Activated CD8-positive, alpha-beta memory T cell treated with anti-CD3 and anti-CD28 coated beads for 36 hours (primary cell): ENCODE results near the gene MB. TPM values are rescaled to one million over a fixed set of nuclear protein-coding genes. Genes with fewer than 3 reads are reported as not detected.

Experiments used
- CTCF ChIA-PET: fragments of 350-600 bp; sonication (Branson Sonifier 250); formaldehyde crosslinking; loops from one replicate; lab custom pipeline; 2021; ENCODE audit warnings: antibody characterized with exemption; lab: Charles Lee
- POLR2A ChIA-PET: fragments of 350-600 bp; sonication (Branson Sonifier 250); formaldehyde crosslinking; loops from one replicate; lab custom pipeline; 2021; ENCODE audit warnings: antibody characterized with exemption; lab: Charles Lee
- total RNA-seq, 2 experiments: library from RNA; stranded (reverse); gene quantifications; one replicate each; pipeline ENCODE4 v1.2.3, GENCODE V29; 2021

Gene MB
- total RNA-seq, 2 experiments from 2014 or later = 1.5 to 1.8 TPM

GRCh38 chr22:35589071-35589755 lies 27.9 kb downstream of the MB start:
- CTCF ChIA-PET = no interaction called here
- POLR2A ChIA-PET = no interaction called here

DNA sequence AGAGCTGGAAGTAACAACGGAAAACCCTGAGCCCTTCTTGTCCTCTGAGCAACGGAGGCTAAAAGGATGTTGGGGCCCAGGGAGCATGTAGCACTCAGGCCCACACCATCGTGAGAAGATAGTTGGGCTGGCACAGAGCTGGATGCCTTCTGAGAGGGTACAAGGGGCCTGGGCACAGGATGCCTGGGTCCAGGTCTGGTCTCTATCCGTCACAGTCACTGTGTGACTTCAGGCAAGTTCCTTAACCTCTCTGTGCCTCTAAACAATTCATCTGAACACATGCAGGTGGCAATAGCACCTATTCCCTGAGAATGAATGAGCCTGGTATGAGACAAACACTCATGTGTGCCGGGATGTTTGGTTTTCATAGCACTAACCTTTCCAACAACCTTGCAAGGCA lies 29.2 kb downstream of the MB start:
- CTCF ChIA-PET = no interaction called here
- POLR2A ChIA-PET = no interaction called here

DNA sequence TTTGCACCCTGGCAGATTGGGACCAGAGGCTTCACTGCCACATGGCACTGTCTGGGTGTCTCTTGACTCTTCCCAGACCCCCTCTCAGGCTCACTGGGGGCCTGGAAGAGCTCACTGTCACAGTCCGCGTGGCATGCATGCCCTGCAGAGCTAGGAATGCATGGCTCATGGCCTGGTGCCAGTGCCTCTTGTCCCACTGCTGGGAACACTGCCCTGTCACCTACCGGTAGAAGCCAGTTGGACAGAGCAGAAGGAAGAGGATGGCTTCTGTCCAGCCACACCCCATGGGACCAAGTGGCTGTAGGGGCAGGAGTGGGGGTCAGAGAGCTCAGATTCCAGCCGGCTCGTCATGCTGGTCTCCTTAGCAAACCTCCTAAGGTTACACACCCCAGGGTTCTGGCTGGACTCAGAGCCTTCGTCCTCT lies 29.7 kb downstream of the MB start:
- ChIA-PET CTCF (no interaction called here), POLR2A (no interaction called here)

DNA sequence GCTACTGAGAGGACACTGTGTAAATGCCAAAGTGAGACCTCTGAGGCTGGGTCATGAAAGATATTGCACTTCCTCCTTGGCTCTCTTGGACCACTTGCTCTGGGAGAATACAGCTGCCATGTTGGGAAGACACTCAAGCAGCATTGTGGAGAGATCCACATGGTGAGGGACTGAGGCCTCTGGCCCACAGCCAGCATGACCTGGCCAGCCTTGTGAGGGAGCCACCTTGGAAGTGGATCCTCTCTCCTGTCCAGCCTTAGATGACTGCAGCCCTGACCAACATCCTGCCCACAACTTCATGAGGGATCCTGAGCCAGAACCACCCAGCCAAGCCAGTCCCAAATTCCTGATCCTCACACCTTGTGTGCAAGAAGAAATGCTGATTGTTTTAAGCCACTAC lies 30.4 kb downstream of the MB start:
- CTCF ChIA-PET = no interaction called here
- POLR2A ChIA-PET = no interaction called here

DNA sequence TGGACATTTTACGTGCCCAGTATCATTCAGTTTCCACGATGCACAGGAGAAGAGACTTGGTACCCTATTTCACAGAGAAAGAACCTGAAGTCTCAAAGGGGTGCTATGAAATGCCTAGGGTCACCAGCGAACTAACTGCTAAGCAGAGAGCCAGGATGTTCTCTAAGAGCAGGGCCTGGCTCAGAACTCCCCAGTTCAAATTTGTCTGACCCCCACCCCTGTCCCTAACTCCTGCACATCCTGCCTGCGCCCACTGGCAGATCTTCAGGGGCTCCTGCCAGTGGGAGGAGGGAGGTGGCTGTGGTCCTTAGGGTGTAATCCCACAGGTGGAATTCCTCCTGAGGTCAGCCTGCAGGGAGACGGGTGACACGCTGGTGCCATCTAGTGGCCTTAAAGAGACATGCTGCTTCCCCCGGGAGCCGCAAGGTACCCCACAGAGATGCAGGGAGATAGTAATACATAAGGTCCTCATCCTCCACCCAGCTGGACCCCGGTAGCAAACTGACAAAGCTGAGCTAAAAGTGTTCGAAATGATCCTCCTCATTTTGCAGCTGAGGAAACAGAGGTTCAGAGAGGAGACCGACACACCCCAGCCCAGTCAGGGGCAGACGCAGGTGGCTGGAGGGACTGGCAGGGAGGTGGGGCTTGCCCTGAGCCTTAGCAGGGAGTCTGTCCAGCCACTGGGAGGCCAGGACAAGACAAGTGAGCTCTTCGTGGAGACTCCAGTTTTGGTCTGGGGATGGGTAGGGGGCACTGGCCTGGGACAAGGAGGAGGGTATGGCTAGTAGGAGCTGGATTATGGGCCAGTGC lies 34.1 kb downstream of the MB start:
- ChIA-PET CTCF (interaction anchor here (0.7 to 3.2 kb wide), 11 partner anchors 9 to 235 kb away, joined by 3 to 14 read pairs (median 4); partner anchors contain the start of gene RASD2), POLR2A (interaction anchor here (0.5 kb wide), 1 partner anchor 127 kb away, joined by 7 read pairs; no protein-coding TSS in a partner anchor)

GRCh38 chr22:35582218-35582860 lies 34.8 kb downstream of the MB start:
- POLR2A ChIA-PET = no interaction called here
- CTCF ChIA-PET = interaction anchor here (0.7 to 3.2 kb wide), 7 partner anchors 8 to 235 kb away, joined by 3 to 14 read pairs (median 3); no protein-coding TSS in a partner anchor

DNA sequence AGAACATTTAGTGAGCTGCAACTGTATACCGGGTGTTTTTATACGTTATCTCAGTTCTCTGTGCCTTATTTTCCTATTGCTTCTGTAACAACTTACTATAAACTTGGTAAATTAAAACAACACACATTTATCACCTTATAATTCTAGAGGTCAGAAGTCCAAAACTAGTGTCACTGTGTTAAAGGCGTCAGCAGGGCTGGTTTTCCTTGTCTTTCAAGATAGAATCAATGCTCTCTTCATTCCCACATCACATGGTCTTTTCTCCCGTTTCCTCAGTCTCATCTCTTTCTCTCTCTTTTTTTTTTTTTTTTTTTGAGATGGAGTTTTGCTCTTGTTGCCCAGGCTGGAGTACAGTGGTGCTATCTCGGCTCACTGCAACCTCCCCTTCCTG lies 36.1 kb downstream of the MB start:
- CTCF ChIA-PET = interaction anchor here (0.6 to 1.4 kb wide), 3 partner anchors 48 to 250 kb away, joined by 3 to 4 read pairs (median 3); no protein-coding TSS in a partner anchor

GRCh38 chr22:35580351-35581022 lies 36.6 kb downstream of the MB start:
- POLR2A ChIA-PET = no interaction called here

More for the DNA sequence above, 36.1 kb downstream of the MB start:
- POLR2A ChIA-PET = no interaction called here

GRCh38 chr22:35578836-35579575 lies 38.1 kb downstream of the MB start:
- CTCF ChIA-PET = interaction anchor here (1.2 kb wide), 1 partner anchor 228 kb away, joined by 3 read pairs; no protein-coding TSS in a partner anchor
- POLR2A ChIA-PET = no interaction called here

More at GRCh38 chr22:35580351-35581022, 36.6 kb downstream of the MB start:
- CTCF ChIA-PET = interaction anchor here (1.4 kb wide), 1 partner anchor 229 kb away, joined by 4 read pairs; no protein-coding TSS in a partner anchor

GRCh38 chr22:35577799-35578659 lies 39.1 kb downstream of the MB start:
- ChIA-PET POLR2A (no interaction called here), CTCF (interaction anchor here (1.2 kb wide), 1 partner anchor 227 kb away, joined by 3 read pairs; no protein-coding TSS in a partner anchor)

GRCh38 chr22:35576671-35577070 lies 40.5 kb downstream of the MB start:
- CTCF ChIA-PET = interaction anchor here (0.7 kb wide), 1 partner anchor 223 kb away, joined by 4 read pairs; no protein-coding TSS in a partner anchor
- POLR2A ChIA-PET = no interaction called here

- CTCF ChIA-PET = interaction anchor here (0.6 to 1.8 kb wide), 2 partner anchors 50 to 225 kb away, joined by 4 to 6 read pairs; no protein-coding TSS in a partner anchor
- POLR2A ChIA-PET = no interaction called here
These were observed 41.9 kb downstream of the MB start for GRCh38 chr22:35575116-35575748.

DNA sequence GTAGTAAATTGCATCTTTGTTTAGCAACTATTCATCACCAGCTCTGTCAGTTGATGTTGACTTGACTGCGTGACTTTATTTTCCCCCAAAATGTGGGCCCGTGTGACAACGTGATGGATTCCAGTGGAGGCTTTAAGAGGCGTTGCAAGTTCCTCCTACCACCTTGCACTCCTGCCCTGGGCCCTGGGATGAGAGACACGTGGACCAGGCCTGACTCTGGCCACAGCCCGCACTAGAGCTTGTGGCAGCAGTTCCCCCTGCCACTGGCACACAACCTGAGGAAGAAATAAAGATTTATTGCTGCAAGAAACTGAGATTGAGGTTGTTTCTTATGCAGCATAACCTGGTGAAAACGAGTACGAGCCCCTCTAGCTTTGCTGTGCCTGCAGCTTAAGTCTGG lies 44.6 kb downstream of the MB start:
- POLR2A ChIA-PET = no interaction called here
- CTCF ChIA-PET = no interaction called here

DNA sequence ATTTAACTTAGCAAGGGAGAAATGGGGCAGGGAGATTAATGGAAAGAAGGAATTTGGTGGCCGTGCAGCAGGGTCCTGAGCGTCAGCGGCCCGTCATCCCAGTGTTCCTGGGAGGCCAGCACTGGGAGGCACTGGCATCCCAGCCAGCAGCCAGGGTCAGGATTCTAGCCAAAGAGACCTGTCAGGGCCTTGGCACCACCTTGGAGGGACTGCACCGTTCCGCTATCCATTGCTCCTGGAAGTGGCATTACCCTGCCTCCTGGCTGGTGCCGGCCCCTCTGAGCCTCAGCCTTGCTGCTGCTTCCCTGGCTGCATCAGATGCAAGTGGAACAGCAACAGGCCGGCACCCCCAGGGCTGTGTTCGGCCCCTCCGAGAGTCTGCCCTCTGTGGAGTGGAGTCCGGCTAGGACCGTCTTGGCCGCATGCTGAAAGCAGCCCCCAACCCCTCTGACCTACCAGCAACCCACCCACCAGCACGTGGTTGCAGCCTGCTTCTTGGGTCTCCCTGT lies 46.4 kb downstream of the MB start:
- ChIA-PET CTCF (no interaction called here), POLR2A (no interaction called here)

DNA sequence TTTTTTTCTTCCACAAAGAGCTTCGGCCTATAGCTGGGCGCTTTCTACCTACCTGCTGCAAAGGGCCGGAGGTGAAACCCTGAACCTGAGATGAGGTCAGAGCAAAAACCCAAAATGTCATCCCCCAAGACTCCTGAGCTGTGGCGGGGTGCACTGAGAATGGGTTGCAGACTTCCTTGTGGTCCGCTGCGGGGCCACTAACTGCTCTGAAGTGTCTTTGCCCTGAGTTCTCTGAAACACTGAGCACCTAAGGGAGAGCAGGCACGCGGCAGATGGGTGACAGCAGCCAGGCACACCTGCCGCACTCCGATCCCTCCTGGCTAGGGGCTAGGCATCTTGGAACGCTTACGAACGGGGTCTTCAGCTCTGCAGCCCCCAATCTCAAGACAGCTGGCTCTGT lies 47.2 kb downstream of the MB start:
- ChIA-PET CTCF (no interaction called here), POLR2A (no interaction called here)

DNA sequence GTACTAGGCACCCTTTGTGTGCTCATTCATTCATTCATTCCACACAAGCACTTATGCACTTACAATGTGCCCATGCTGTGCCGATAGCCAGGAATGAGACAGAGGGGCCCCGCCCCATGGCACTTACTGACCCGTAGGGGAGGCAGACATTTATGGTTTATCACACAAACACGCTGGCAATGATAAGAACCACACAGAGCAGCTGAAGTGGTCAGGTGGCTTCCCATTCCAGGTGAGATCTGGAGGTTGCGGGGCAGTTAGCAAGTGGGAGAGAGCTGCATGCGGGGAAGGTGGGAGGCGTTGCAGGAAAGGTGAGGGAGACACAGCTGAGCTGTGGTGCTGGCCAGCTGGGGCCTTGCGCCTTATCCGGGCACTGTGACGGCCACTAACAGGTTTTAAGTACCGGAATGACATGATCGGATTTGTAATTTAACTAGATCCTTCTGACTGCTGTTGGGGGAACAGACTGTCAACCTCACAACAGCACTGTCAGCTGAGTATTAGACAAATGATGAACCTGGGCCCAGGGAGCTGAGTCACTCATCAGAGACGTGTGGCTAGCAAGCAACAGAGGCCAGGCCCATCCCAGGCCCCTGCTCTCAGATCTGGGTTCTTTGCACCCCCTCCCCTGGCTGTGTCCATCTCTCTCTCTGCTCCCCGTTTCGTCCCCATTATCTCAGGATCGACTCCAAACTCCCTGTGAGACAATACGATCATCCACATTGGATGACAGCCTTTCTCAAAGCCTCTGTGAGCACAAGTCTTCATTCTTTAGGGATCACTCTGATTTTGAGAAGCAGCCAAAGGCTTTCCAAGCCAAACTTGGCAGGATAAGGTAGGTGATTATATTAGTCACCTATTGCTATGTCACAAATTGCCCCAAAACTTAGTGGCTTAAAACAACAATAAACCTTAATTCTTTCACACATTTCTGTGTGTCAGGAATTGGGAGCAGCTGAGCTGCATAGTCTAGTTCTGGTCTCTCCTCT lies 48.1 kb downstream of the MB start:
- POLR2A ChIA-PET = no interaction called here
- CTCF ChIA-PET = no interaction called here
